Heart right ventricle (tissue), 16 donors: ENCODE measurements around the gene HADHA. TPM values are rescaled to one million over a fixed set of nuclear protein-coding genes. Genes with fewer than 3 reads are reported as not detected.

Experiments
- ATAC-seq, 8 donors: fragments of 200-7000 bp; cut with Tn5 transposase; one replicate each; pipeline ENCODE4 v1.9.1; 2020; ENCODE audit warnings: mild to moderate bottlenecking in 8 of 8, moderate library complexity in 8 of 8, moderate number of reproducible peaks in 1 of 8
- DNase-seq, 2 donors: peaks; one replicate each; pipeline ENCODE4 v3.0.0-alpha.2; 2020
- H3K27ac ChIP-seq, 10 donors: fragments of 200-600 bp; sonication (generic) in 2 of 10; one replicate each; pipeline versions ENCODE4 v1.5.0 to v1.8.0; 2020 to 2022; ENCODE audit warnings: mild to moderate bottlenecking in 3 of 10
- H3K27me3 ChIP-seq, 7 donors: fragments of 200-600 bp; one replicate each; pipeline ENCODE4 v1.8.0; 2021 to 2022; ENCODE audit warnings: mild to moderate bottlenecking in 2 of 7
- H3K36me3 ChIP-seq, 9 donors: fragments of 200-600 bp; sonication (generic) in 1 of 9; one replicate each; pipeline versions ENCODE4 v1.5.0 to v1.8.0; 2020 to 2022; ENCODE audit warnings: mild to moderate bottlenecking in 2 of 9
- H3K4me1 ChIP-seq, 9 donors: fragments of 200-600 bp; sonication (generic) in 1 of 9; one replicate each; pipeline versions ENCODE4 v1.5.0 to v1.8.0; 2020 to 2022; ENCODE audit warnings: mild to moderate bottlenecking in 4 of 9
- H3K4me3 ChIP-seq, 10 donors: fragments of 200-600 bp; sonication (generic) in 2 of 10; one replicate each; pipeline versions ENCODE4 v1.5.0 to v1.8.0; 2020 to 2022; ENCODE audit warnings: mild to moderate bottlenecking in 7 of 10, moderate library complexity in 2 of 10
- H3K9me3 ChIP-seq, 11 donors: fragments of 200-600 bp in 10 of 11; sonication (generic) in 2 of 11; one replicate each; pipeline versions ENCODE4 v1.5.0 to v1.8.0; 2013 to 2022; ENCODE audit warnings: mild to moderate bottlenecking in 2 of 11, control low read depth in 1 of 11, moderate library complexity in 1 of 11
- CTCF ChIP-seq, 9 donors: fragments of 200-600 bp; sonication (generic) in 2 of 9; IDR thresholded peaks; one replicate each; pipeline versions ENCODE4 v1.5.0 to v1.8.0; 2021 to 2022; ENCODE audit warnings: antibody characterized with exemption in 9 of 9, mild to moderate bottlenecking in 5 of 9, moderate library complexity in 1 of 9
- WGBS, 2 donors: extraction: QIAGEN DNeasy Blood & Tissue Kit; methylation state at CpG; one replicate each; pipeline ENCODE4 v1.1.7; 2013; ENCODE audit warnings: inconsistent platforms in 1 of 2; 5-methylcytosine and 5-hydroxymethylcytosine counted together
- intact Hi-C, 10 donors: fragments of 100-400 bp; cut with DNase I; formaldehyde crosslinking; loops; one replicate each; pipeline versions ENCODE4 v1.11.1 to v1.14.2; 2022
- polyA plus RNA-seq, 2 donors: library from polyadenylated mRNA; stranded (reverse); fragments of 200-250 nt; gene quantifications; one replicate each; pipeline ENCODE4 v1.2.3, GENCODE V29; 2013
- total RNA-seq, 10 donors: library from RNA; stranded (reverse); fragmentation: NEBNext Ultra II Directional in 3 of 10; extraction: Animal tissue kit (Norgen Biotek cat#: 25700) in 3 of 10; gene quantifications; one replicate each; pipeline versions ENCODE4 v1.2.1 to v1.2.4, GENCODE V29; 2021 to 2023
- donor health status: Arrhythmogenic right ventricular cardiomyopathy.
- donor health status: ischemic (EF 13 %, LVEDD 7.1; RV severe dilation, severe dysfunction).
- donor health status: healthy with polysubstance abuse.
- donor health status: DM: no; HTN: yes; CAD: no.
- donor health status: DM: no; HTN: no; CAD: no.
- donor health status: ischemic (EF 25% LVEDD 6.9; RV normal size, moderate dysfunction).
- donor health status: ischemic (EF 25% LVEDD 5.7; RV mildly dilated, moderate dysfunction).
- donor health status: healthy.
- donor health status: DM: yes; HTN: yes; CAD: no.
- donor health status: Ischemic cardiomyopathy.
- donor health status: ischemic (EF 35%, LVEDD 5.7; RV mildly dilated, moderate dysfunction).
- donor health status: nonischemic (EF 11% LVEDD 7.7; RV severe dilation, severe dysfunction).
- donor health status: DM: yes; HTN: yes; CAD: no.
- donor health status: PGD.
- donor health status: ischemic (EF 29% LVEDD 5.4; RV normal size, mild dysfunction).
- donor health status: nonischemic (EF 23%, LVEDD 6.1; RV moderate dilation, normal function).

The HADHA gene
- total and polyA plus RNA-seq, 12 donors: 143 to 686 (median 377) TPM

DNA sequence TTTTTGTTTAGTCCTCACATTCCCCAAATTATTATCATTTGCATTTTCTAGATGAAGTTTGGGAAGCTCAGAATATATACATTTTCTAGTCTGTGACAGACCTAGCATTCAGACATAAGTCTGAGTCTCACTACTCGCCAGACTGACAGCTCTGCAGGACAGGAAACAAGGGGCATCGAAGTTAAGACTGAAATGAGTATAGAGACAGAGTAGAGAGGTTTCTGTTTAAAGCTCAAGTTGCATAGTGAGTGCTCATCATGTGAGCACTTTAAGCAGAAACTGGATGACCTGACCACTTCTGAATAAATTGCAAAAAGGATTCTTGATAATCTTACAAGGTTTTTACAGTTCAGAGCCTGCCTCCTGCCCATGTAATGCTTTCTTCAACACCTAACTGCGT is 1.4 kb upstream of the HADHA start:
- no peak for ATAC-seq
- intact Hi-C loops: loop anchor here in 4 of 10 donors (2.0 to 10.0 kb wide), 4 partner anchors 29 to 89 kb away; no protein-coding TSS in a partner anchor
- Histone ChIP-seq H3K27me3 (no peaks in the 10 kb centered on the region), H3K4me1 (peaks cover 4 to 72% (median 62%) of the 10 kb centered on the region in 9 donors), H3K27ac (peak overlapping the region in 9 of 10 donors; percentile 93 to 99 (median 98)), H3K9me3 (no peaks in the 10 kb centered on the region), H3K36me3 (no peaks in the 10 kb centered on the region), H3K4me3 (peak overlapping the region; percentile 58 to 97 (median 82))
- WGBS, 2 donors: 12 to 17% methylated on average over 3 of the region's 3 CpGs
- no peak for DNase-seq
- no peak for TF ChIP-seq CTCF (IDR thresholded peaks at IDR 0.05)

- H3K27me3 ChIP-seq: no peaks in the 10 kb centered on the region
- H3K27ac ChIP-seq: peak overlapping the region; percentile 93 to 99 (median 98)
- no peaks in the 10 kb centered on the region for H3K36me3 ChIP-seq
- no peak for DNase-seq
- TF ChIP-seq CTCF (IDR thresholded peaks at IDR 0.05): no peak
- ATAC-seq: peak in 7 of 8 donors; percentile 18 to 39 (median 27)
- no peaks in the 10 kb centered on the region for H3K9me3 ChIP-seq
- intact Hi-C loops: loop anchor here in 4 of 10 donors (2.0 to 10.0 kb wide), 4 partner anchors 30 to 90 kb away; no protein-coding TSS in a partner anchor
- WGBS, 2 donors: 0% methylated on average over 21 of the region's 21 CpGs
- peaks cover 4 to 76% (median 64%) of the 10 kb centered on the region in 9 donors for H3K4me1 ChIP-seq
- H3K4me3 ChIP-seq: peak overlapping the region; percentile 58 to 97 (median 82)
Observed at GRCh38 chr2:26245231-26245732, 850 bp upstream of the HADHA start.

DNA sequence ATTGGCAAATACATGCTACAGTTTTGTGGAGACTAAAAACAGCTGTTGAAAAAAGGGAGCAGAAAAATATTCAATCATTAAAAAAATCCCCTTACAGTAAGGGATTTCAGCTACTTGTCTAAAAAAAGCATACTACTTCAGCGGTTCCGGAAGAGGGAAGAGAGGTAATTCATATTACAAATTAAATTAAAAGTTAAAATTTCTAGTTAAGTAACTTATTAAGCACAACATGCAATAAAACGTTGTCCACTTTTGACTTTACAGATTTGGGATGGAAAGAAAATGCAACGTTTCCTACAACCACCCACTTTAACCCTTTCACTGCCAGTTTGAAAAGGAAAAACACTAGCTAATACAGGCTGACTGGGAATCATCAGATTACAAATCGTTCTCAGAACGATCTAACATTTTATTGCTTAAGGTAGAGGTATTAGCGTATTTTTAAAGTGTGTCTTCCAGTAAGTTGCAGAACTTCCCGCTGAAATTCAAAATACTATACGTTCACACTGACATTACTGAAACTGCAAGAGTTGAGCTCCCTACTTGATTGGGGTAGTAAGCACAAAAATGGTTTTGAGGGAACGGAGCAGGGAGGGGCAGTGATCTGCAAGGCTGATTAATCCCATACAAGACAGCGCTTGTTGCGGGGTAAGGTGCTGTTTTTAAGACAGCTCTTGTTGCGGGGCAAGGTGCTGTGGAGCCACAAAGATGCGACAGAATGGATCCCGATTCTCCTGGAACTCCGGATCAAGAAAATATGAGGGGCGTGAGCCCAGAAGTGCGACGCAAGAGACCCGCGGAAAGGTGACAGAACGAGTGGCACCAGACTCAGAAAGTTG is 743 bp downstream of the HADHA start:
- 0 to 1% methylated on average over 22 of the region's 22 CpGs for WGBS, 2 donors
- no peaks in the 10 kb centered on the region for H3K9me3 ChIP-seq
- TF ChIP-seq CTCF (IDR thresholded peaks at IDR 0.05): no peak
- peak overlapping the region; percentile 93 to 99 (median 98) for H3K27ac ChIP-seq
- ATAC-seq (no peak), DNase-seq (no peak)
- intact Hi-C loops: loop anchor here in 8 of 10 donors (2.0 to 10.0 kb wide), 6 partner anchors 31 to 91 kb away; no protein-coding TSS in a partner anchor
- H3K36me3 ChIP-seq: peaks cover 0 to 3% (median 0%) of the 10 kb centered on the region in 9 donors
- peaks cover 4 to 83% (median 73%) of the 10 kb centered on the region in 9 donors for H3K4me1 ChIP-seq
- H3K4me3 ChIP-seq: peak overlapping the region; percentile 58 to 97 (median 82)
- no peaks in the 10 kb centered on the region for H3K27me3 ChIP-seq

- DNase-seq: no peak
- ATAC-seq: no peak
- H3K36me3 ChIP-seq: peaks cover 0 to 20% (median 12%) of the 10 kb centered on the region in 9 donors
- peak overlapping the region in 4 of 10 donors; percentile 58 to 94 (median 78) for H3K4me3 ChIP-seq
- H3K27ac ChIP-seq: peak overlapping the region in 8 of 10 donors; percentile 63 to 99 (median 98)
- H3K4me1 ChIP-seq: peaks cover 2 to 82% (median 71%) of the 10 kb centered on the region in 9 donors
- H3K9me3 ChIP-seq: no peaks in the 10 kb centered on the region
- no peak for TF ChIP-seq CTCF (IDR thresholded peaks at IDR 0.05)
- H3K27me3 ChIP-seq: no peaks in the 10 kb centered on the region
- intact Hi-C loops: loop anchor here in 8 of 10 donors (2.0 to 10.0 kb wide), 6 partner anchors 33 to 93 kb away; no protein-coding TSS in a partner anchor
- WGBS, 2 donors: 60 to 63% methylated on average over 6 of the region's 6 CpGs
Observed at GRCh38 chr2:26241928-26242436, 2.5 kb downstream of the HADHA start.
